ENCODE data around the gene PRKAB1. TPM values are rescaled to one million over a fixed set of nuclear protein-coding genes. Genes with fewer than 3 reads are reported as not detected.

The PRKAB1 gene
- total RNA-seq, 1 experiment from 2014 or later = 32.3 TPM

DNA sequence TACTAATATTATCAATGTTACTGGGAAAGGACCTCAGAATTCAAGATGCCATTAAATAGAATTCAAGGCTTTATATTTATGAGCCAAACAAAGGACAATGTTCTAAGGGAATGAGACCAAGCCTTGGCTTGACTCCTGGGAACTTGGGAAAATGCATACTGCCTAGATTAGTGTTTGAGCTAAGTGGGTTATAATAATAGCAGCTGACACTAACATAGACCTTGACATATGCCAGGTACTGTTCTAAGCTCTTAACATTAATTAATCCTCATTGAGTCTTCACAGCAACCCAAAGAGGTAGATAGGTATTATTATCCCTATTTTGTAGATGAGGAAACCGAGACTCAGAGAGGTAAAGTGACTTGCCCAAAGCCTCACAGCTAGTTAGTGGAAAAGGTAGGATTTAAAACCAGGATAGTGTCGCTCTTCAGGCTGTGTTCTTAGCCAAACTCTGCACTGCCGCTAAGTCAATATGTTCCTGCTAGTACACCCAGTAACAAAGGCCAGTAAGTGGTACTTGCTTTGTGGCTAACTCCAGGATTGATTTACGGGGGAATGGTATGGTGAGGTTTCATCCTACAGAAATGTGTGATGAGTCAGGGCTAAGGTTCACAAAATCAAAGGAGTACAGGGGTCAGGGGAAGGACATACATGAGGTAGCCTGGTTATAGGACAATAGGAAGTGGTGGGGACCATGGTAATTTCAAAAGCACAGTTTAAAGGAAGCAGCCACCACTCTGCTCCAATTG is 35.8 kb upstream of the PRKAB1 start:
- Mint-ChIP-seq H3K9me3 (peaks cover 3% of the 10 kb centered on the region; the same call in 1 of the 2 replicates), H3K4me3 (no peak overlapping the region), H3K27ac (no peak overlapping the region), H3K36me3 (no peaks in the 10 kb centered on the region), H3K27me3 (ENCODE audit: low read depth) (peaks cover 7% of the 10 kb centered on the region), H3K4me1 (peaks cover 6% of the 10 kb centered on the region)
- ATAC-seq (no peak), DNase-seq (ENCODE audit: low spot score) (no peak)
- CTCF ChIA-PET = interaction anchor here (3.9 kb wide), 1 partner anchor 11 kb away, joined by 33 read pairs; no protein-coding TSS in a partner anchor
- POLR2A ChIA-PET = interaction anchor here (0.6 kb wide), 1 partner anchor 17 kb away, joined by 3 read pairs; no protein-coding TSS in a partner anchor
- TF ChIP-seq, protein P1, sequence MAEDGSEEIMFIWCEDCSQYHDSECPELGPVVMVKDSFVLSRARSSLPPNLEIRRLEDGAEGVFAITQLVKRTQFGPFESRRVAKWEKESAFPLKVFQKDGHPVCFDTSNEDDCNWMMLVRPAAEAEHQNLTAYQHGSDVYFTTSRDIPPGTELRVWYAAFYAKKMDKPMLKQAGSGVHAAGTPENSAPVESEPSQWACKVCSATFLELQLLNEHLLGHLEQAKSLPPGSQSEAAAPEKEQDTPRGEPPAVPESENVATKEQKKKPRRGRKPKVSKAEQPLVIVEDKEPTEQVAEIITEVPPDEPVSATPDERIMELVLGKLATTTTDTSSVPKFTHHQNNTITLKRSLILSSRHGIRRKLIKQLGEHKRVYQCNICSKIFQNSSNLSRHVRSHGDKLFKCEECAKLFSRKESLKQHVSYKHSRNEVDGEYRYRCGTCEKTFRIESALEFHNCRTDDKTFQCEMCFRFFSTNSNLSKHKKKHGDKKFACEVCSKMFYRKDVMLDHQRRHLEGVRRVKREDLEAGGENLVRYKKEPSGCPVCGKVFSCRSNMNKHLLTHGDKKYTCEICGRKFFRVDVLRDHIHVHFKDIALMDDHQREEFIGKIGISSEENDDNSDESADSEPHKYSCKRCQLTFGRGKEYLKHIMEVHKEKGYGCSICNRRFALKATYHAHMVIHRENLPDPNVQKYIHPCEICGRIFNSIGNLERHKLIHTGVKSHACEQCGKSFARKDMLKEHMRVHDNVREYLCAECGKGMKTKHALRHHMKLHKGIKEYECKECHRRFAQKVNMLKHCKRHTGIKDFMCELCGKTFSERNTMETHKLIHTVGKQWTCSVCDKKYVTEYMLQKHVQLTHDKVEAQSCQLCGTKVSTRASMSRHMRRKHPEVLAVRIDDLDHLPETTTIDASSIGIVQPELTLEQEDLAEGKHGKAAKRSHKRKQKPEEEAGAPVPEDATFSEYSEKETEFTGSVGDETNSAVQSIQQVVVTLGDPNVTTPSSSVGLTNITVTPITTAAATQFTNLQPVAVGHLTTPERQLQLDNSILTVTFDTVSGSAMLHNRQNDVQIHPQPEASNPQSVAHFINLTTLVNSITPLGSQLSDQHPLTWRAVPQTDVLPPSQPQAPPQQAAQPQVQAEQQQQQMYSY (CRISPR knock-in tag; IDR thresholded peaks at IDR 0.05) = no peak
- TF ChIP-seq, protein P2, sequence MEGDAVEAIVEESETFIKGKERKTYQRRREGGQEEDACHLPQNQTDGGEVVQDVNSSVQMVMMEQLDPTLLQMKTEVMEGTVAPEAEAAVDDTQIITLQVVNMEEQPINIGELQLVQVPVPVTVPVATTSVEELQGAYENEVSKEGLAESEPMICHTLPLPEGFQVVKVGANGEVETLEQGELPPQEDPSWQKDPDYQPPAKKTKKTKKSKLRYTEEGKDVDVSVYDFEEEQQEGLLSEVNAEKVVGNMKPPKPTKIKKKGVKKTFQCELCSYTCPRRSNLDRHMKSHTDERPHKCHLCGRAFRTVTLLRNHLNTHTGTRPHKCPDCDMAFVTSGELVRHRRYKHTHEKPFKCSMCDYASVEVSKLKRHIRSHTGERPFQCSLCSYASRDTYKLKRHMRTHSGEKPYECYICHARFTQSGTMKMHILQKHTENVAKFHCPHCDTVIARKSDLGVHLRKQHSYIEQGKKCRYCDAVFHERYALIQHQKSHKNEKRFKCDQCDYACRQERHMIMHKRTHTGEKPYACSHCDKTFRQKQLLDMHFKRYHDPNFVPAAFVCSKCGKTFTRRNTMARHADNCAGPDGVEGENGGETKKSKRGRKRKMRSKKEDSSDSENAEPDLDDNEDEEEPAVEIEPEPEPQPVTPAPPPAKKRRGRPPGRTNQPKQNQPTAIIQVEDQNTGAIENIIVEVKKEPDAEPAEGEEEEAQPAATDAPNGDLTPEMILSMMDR (IDR thresholded peaks at IDR 0.05) = no peak
- no peak for TF ChIP-seq MAX (CRISPR knock-in tag; IDR thresholded peaks at IDR 0.05)
- no peak for TF ChIP-seq ZBTB21 (CRISPR knock-in tag; IDR thresholded peaks at IDR 0.05; ENCODE audit: borderline replicate concordance)
- no peak for TF ChIP-seq ATF1 (CRISPR knock-in tag; IDR thresholded peaks at IDR 0.05)
- no peak for TF ChIP-seq ZNF121 (CRISPR knock-in tag; IDR thresholded peaks at IDR 0.05)
- no peak for TF ChIP-seq ETV6 (CRISPR knock-in tag; IDR thresholded peaks at IDR 0.05)
- TF ChIP-seq ATF2 (CRISPR knock-in tag; IDR thresholded peaks at IDR 0.05; ENCODE audit: borderline replicate concordance, low read depth) = no peak
- no peak for TF ChIP-seq GRHL2 (CRISPR knock-in tag; IDR thresholded peaks at IDR 0.05; ENCODE audit: insufficient replicate concordance, severe bottlenecking)
- no peak for TF ChIP-seq TCF7 (CRISPR knock-in tag; IDR thresholded peaks at IDR 0.05; ENCODE audit: low read depth)
- no peak for TF ChIP-seq SP1 (CRISPR knock-in tag; conservative IDR thresholded peaks at IDR 0.05)
- TF ChIP-seq, protein P3, sequence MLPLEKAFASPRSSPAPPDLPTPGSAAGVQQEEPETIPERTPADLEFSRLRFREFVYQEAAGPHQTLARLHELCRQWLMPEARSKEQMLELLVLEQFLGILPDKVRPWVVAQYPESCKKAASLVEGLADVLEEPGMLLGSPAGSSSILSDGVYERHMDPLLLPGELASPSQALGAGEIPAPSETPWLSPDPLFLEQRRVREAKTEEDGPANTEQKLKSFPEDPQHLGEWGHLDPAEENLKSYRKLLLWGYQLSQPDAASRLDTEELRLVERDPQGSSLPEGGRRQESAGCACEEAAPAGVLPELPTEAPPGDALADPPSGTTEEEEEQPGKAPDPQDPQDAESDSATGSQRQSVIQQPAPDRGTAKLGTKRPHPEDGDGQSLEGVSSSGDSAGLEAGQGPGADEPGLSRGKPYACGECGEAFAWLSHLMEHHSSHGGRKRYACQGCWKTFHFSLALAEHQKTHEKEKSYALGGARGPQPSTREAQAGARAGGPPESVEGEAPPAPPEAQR (CRISPR knock-in tag; IDR thresholded peaks at IDR 0.05) = no peak
- TF ChIP-seq CBFB (CRISPR knock-in tag; IDR thresholded peaks at IDR 0.05; ENCODE audit: low read depth) = no peak
- TF ChIP-seq FOXP4 (CRISPR knock-in tag; IDR thresholded peaks at IDR 0.05) = no peak
- no peak for TF ChIP-seq TEAD4 (CRISPR knock-in tag; IDR thresholded peaks at IDR 0.05)
- no peak for TF ChIP-seq ZNF425 (CRISPR knock-in tag; conservative IDR thresholded peaks at IDR 0.05)
- no peak for TF ChIP-seq ZNF396 (CRISPR knock-in tag; IDR thresholded peaks at IDR 0.05; ENCODE audit: borderline replicate concordance)
